GM04503 (cell line): Measurements from ENCODE around the gene GNL1.
A peak's percentile ranks its signal among the peaks of the same experiment; 100 is the strongest.
"Not testable (repeated sequence)": the region's sequence is repeated elsewhere in the genome, so short reads cannot be mapped to it uniquely, and the experiment has no call there.

Experiments used
- DNase-seq: peaks from one replicate; pipeline ENCODE4 v3.0.0-alpha.2; 2012; ENCODE audit warnings: low read depth

The GNL1 gene

DNA sequence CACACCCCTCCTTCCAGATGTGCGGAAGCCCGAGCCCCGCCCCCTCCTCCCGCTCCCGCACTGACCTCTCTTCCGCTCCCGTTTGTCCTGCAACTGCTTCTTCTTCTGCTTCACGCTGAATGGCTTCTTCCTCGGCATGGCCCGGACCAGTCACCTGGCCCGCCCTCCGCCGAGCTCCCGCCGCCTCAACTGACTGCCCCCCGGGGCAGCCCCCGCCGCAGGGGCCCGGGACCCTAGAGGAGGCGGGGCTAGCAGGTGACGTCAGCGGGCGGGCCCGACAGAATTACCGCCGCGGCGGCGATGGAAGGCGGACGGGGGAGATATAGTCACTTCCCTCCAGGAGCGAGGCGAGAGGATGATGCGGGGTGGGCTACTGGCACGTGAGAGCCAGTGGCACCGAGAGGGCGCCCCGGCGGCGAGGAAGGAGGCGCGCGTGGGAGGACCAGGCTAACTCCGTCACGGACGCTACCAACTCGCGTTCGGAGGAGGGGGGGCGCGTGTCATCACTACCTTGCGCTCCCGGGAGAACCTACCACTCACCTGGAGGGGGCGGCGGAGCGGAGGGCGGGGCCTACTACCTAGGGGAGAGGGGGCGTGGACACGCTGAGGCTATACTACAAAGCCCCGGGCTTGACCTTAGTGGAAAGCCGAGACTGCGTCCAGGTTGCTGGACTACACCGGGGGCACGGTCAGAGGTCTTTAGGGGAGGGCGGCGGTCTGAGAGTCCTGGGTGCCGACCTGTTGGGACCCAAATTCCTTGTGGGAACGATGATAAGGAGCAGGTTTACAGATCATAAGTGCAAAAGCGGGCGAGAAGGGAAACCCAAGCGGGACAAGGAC, at the start of gene GNL1:
Gene GNL1, minus strand, starts transcription at position 424 of the 840 bp plus-strand sequence. Its CDS starts 286 bp downstream, at position 138.
- no peak for DNase-seq

- no peak for DNase-seq
Measured at GRCh38 chr6:30603961-30604360, 47.7 kb upstream of the GNL1 start.

DNA sequence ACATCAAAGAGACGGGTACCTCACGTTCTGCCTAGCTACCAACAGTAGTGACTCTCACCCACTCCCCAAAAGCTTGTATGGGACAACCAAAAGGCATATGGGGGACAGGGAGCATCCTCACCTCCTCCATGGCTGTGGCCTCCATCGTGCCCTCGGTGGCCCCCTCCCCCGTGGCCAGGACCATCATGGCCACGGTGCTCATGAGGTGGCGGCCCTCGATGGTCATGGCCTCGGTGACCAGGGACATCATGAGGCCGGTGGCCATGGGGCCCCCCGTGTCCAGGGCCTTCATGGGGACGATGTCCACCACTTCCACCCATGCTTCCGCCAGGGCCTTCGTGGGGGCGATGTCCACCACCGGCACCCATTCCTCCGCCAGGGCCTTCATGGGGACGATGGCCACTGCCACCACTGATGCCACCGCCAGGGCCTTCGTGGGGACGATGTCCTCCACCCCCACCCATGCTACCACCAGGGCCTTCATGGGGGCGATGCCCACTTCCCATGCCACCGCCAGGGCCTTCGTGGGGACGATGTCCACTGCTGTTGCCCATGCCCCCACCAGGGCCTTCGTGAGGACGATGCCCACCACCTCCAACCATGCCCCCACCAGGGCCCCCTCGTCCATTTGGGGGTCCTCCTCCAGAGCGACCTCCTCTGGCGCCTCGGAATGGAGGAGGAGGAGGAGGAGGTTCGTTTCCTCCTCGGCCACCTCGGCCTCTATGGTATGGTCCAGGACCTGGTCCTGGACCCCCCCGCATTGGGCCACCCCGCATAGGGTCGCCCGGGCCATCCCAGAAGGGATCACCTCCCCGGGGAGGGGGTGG, 45.7 kb upstream of the GNL1 start:
- DNase-seq, result no peak

GRCh38 chr6:30601436-30601814, 45.1 kb upstream of the GNL1 start:
- DNase-seq, result no peak

DNA sequence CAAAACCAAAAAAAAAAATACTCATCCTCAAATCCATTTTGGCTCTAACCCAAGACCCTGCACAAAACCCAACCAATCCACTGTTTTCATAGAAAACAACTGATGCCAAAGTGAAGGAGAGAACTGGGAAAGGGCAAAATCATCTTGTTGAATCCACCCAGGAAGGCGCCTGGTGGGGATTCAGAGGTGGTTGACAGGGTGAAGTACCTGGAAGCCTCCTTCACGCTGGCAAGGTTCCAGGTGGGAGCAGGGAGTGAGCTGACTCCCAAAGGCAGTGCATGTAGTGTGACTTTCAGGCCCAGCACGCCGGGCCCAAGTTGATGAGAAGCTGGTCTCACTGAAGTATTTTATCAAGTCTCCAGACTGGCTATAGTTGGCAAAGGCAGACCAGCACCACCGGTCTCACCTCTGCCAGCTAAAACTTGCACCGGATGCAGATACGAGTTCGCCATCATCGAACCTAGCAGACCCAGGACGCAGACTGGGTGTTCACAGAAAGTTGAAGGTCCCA, 44.2 kb upstream of the GNL1 start:
- DNase-seq, result no peak

DNA sequence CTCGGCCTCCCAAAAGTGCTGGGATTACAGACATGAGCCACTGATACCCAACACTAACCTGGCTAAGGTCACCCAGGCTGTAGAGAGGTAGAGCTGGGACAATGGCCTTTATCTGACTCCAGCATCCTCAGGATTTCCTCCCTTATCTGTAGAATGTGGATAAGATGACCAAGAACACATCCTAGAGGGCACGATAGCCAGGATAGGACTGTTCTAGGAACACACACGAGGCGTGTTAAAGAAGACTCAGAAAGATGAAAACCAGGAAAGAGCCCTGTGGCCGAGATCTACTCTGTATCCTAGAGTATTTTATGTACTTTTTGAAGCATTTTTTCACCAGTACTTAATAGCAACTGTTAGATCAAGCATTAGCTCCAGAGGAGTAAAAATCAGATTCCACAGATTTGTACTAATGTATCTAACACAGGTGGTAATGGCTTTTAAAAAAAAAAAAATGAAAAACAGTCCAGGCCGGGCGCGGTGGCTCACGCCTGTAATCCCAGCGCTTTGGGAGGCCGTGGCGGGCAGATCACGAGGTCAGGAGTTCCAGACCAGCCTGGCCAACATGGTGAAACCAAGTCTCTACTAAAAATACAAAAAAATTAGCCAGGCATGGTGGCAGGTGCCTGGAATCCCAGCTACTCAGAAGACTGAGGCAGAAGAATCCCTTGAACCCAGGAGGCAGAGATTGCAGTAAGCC, 43.5 kb upstream of the GNL1 start:
- no peak for DNase-seq

- DNase-seq, result no peak
Measured at GRCh38 chr6:30598912-30599624, 42.8 kb upstream of the GNL1 start.

GRCh38 chr6:30597315-30598144, 41.2 kb upstream of the GNL1 start:
- DNase-seq, result not testable (repeated sequence)

GRCh38 chr6:30592287-30592686, 36.0 kb upstream of the GNL1 start:
- no peak for DNase-seq

DNA sequence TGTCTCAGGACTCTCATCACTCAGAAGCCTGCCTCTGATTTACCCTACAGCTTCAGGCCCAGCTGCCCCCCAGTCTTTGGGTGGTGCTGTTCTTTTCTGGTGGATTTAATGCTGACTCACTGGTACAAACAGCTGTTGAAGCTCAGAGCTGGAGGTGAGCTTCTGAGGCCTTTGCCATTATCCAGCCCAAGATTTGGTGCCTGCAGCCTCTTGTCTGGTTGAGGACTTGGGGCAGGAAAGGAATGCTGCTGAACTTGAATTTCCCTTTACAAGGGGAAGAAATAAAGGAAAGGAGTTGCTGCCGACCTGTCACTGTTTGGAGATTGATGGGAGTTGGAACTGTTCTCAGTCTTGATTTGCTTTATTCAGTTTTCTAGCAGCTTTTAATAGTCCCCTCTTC, 34.7 kb upstream of the GNL1 start:
- no peak for DNase-seq

- DNase-seq, result no peak
Measured at GRCh38 chr6:30590509-30590908, 34.2 kb upstream of the GNL1 start.

DNA sequence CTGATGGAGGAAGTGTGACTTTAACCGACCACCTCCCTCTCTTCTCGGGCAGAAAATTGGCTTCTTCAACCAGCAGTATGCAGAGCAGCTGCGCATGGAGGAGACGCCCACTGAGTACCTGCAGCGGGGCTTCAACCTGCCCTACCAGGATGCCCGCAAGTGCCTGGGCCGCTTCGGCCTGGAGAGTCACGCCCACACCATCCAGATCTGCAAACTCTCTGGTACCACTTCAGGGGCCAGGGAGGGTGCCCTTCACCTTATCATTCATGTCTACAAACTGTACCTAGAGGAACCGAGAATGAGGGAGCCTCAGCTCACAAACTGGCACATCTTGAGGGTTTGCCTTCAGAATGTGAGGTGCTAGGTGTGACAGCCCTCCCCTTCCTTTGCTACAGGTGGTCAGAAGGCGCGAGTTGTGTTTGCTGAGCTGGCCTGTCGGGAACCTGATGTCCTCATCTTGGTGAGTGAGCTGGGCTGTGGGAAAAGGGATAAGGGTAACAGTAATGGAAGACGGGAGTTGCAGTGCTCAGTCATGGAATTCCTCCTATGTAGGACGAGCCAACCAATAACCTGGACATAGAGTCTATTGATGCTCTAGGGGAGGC, 33.6 kb upstream of the GNL1 start:
- DNase-seq, result no peak

- DNase-seq, result no peak
Measured at GRCh38 chr6:30583921-30584320, 27.6 kb upstream of the GNL1 start.

DNA sequence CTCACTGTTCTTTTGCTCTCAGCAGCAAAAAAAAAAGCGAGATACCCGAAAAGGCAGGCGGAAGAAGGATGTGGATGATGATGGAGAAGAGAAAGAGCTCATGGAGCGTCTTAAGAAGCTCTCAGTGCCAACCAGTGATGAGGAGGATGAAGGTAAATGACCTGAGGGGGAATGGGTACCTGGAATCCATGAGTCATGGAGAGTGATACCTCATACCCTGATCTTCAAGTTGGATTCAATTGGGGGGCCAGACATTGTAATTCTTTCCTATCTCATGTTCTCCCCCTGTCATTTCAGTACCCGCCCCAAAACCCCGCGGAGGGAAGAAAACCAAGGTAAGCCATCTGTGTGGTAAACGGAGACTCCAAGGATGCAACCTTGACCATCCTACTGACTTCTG, 21.8 kb upstream of the GNL1 start:
- DNase-seq, result no peak

- no peak for DNase-seq
Measured at GRCh38 chr6:30573113-30573512, 16.8 kb upstream of the GNL1 start.

- no peak for DNase-seq
Measured at GRCh38 chr6:30572148-30572547, 15.9 kb upstream of the GNL1 start.

GRCh38 chr6:30571762-30572082, 15.4 kb upstream of the GNL1 start:
- DNase-seq, result no peak

- DNase-seq, result peak; percentile 76
Measured at GRCh38 chr6:30571075-30571761, 14.9 kb upstream of the GNL1 start, which contains the start of gene ABCF1. TSS of gene ABCF1 (plus strand) at chr6:30571442. CDS start at chr6:30571488, 46 bp downstream.

DNA sequence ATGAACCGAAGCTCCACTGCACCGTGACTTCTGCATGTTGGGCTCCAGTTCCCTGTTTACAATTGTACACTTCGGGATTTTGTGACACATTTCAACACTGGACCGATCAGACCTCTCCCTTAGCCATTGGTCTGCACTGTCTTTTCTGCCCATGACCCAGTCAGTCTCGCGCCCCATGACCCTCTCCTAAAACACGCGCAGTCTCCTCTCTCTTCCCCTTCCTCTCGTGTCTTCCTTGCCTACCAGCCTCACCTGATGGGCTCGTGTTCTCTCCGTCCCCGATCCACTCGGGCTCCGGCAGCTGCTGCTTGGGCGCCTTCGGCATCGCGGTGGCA, 14.4 kb upstream of the GNL1 start:
- DNase-seq, result no peak

GRCh38 chr6:30570263-30570662, 14.0 kb upstream of the GNL1 start:
- DNase-seq, result no peak
